Fibroblast of lung (primary cell): ENCODE data around the gene CIZ1. TPM values are rescaled to one million over a fixed set of nuclear protein-coding genes. Genes with fewer than 3 reads are reported as not detected.

Source experiments
- DNase-seq, 2 donors: peaks; one replicate each; pipeline versions ENCODE4 v3.0.0 to v3.0.0-alpha.2; 2010; ENCODE audit warnings: low read depth in 2 of 2
- H2AFZ ChIP-seq: 2 replicates; pipeline ENCODE4 v1.5.1; 2012; ENCODE audit warnings: low read length, control low read depth, inconsistent platforms
- H3K27ac ChIP-seq: 2 replicates; pipeline ENCODE4 v1.5.1; 2011; ENCODE audit warnings: low read length, control low read depth; ENCODE audit not compliant: insufficient read depth
- H3K27me3 ChIP-seq: 2 replicates; pipeline ENCODE4 v1.5.1; 2011; ENCODE audit warnings: mild to moderate bottlenecking, low read length; ENCODE audit not compliant: control insufficient read depth, insufficient read depth
- H3K36me3 ChIP-seq: 2 replicates; pipeline ENCODE4 v1.5.1; 2011; ENCODE audit warnings: low read length; ENCODE audit not compliant: control insufficient read depth, insufficient read depth
- H3K4me1 ChIP-seq: 2 replicates; pipeline ENCODE4 v1.5.1; 2011; ENCODE audit warnings: low read length; ENCODE audit not compliant: control insufficient read depth, insufficient read depth; ENCODE audit errors: extremely low read depth
- H3K4me2 ChIP-seq: 2 replicates; pipeline ENCODE4 v1.5.1; 2011; ENCODE audit warnings: low read length, control low read depth; ENCODE audit not compliant: insufficient read depth; ENCODE audit errors: extremely low read depth
- H3K4me3 ChIP-seq, 4 experiments: fragments of 200-600 bp in 1 of 4; sonication (generic) in 1 of 4; replicated peaks in 1 of 4; 2 replicates each; pipeline ENCODE4 v1.5.1; 2011 to 2016; ENCODE audit warnings: low read length in 4 of 4, low read depth in 3 of 4, mild to moderate bottlenecking in 3 of 4, control low read depth in 2 of 4, inconsistent platforms in 1 of 4, mixed read lengths in 1 of 4; ENCODE audit not compliant: insufficient read depth in 1 of 4; ENCODE audit errors: control extremely low read depth in 1 of 4
- H3K79me2 ChIP-seq: 2 replicates; pipeline ENCODE4 v1.5.1; 2012; ENCODE audit warnings: mild to moderate bottlenecking, low read length, inconsistent platforms; ENCODE audit not compliant: control insufficient read depth, insufficient read depth
- H3K9ac ChIP-seq: 2 replicates; pipeline ENCODE4 v1.5.1; 2011; ENCODE audit warnings: mild to moderate bottlenecking, low read length, control low read depth; ENCODE audit not compliant: insufficient read depth
- H3K9me3 ChIP-seq: 2 replicates; pipeline ENCODE4 v1.5.1; 2012; ENCODE audit warnings: low read depth, low read length; ENCODE audit not compliant: control insufficient read depth, insufficient read depth
- H4K20me1 ChIP-seq: 2 replicates; pipeline ENCODE4 v1.5.1; 2011; ENCODE audit warnings: low read length; ENCODE audit not compliant: control insufficient read depth, insufficient read depth; ENCODE audit errors: extremely low read depth
- EZH2 ChIP-seq: IDR thresholded peaks from 2 replicates; pipeline ENCODE4 v1.5.1; 2012; ENCODE audit warnings: low read length, control low read depth, mild to moderate bottlenecking; ENCODE audit errors: missing control alignments
- polyA plus RNA-seq, 2 donors: library from polyadenylated mRNA; depleted of rRNA in 1 of 2; stranded (reverse) in 1 of 2; unstranded in 1 of 2; fragments of >200 nt; gene quantifications; 2 replicates each; pipeline ENCODE4 v1.2.1, GENCODE V29; 2011 to 2012; ENCODE audit warnings: missing spikeins in 1 of 2
- total RNA-seq: library from RNA; depleted of rRNA; stranded (reverse); fragments of >200 nt; gene quantifications from 2 replicates; pipeline ENCODE4 v1.2.1, GENCODE V29; 2014
- TF ChIP-seq, protein P1 (sequence below), 2 donors: IDR thresholded peaks in 1 of 2; conservative IDR thresholded peaks in 1 of 2; 1 replicate in 1 of 2; 2 replicates in 1 of 2; pipeline ENCODE4 v1.5.1; 2011 to 2012; ENCODE audit warnings: low read length in 2 of 2, control low read depth in 1 of 2, inconsistent platforms in 1 of 2, low read depth in 1 of 2, mild to moderate bottlenecking in 1 of 2

Gene CIZ1
- total and polyA plus RNA-seq, 2 donors (not counting 1 experiment from before 2014, with no cell fraction given): 26.1 to 27.2 TPM

- TF ChIP-seq, protein P1, sequence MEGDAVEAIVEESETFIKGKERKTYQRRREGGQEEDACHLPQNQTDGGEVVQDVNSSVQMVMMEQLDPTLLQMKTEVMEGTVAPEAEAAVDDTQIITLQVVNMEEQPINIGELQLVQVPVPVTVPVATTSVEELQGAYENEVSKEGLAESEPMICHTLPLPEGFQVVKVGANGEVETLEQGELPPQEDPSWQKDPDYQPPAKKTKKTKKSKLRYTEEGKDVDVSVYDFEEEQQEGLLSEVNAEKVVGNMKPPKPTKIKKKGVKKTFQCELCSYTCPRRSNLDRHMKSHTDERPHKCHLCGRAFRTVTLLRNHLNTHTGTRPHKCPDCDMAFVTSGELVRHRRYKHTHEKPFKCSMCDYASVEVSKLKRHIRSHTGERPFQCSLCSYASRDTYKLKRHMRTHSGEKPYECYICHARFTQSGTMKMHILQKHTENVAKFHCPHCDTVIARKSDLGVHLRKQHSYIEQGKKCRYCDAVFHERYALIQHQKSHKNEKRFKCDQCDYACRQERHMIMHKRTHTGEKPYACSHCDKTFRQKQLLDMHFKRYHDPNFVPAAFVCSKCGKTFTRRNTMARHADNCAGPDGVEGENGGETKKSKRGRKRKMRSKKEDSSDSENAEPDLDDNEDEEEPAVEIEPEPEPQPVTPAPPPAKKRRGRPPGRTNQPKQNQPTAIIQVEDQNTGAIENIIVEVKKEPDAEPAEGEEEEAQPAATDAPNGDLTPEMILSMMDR (conservative IDR thresholded peaks at IDR 0.05 in 1 of 2, IDR thresholded peaks at IDR 0.05 in 1 of 2; ENCODE audit: low read depth in 1 of 2, low read length in 2 of 2): no peak
- TF ChIP-seq EZH2: no peak
- Histone ChIP-seq H3K4me3 (no peak overlapping the region), H3K27me3 (no peaks in the 10 kb centered on the region), H4K20me1 (no peaks in the 10 kb centered on the region), H3K27ac (no peak overlapping the region), H3K9me3 (no peaks in the 10 kb centered on the region), H3K9ac (no peak overlapping the region), H2AFZ (no peak overlapping the region), H3K36me3 (peaks cover 20% of the 10 kb centered on the region), H3K4me2 (no peak overlapping the region), H3K79me2 (no peaks in the 10 kb centered on the region), H3K4me1 (no peaks in the 10 kb centered on the region)
- DNase-seq: peak in 1 of 2 donors; percentile 58
Observed at GRCh38 chr9:128164307-128164885, 27.0 kb downstream of the CIZ1 start.

DNA sequence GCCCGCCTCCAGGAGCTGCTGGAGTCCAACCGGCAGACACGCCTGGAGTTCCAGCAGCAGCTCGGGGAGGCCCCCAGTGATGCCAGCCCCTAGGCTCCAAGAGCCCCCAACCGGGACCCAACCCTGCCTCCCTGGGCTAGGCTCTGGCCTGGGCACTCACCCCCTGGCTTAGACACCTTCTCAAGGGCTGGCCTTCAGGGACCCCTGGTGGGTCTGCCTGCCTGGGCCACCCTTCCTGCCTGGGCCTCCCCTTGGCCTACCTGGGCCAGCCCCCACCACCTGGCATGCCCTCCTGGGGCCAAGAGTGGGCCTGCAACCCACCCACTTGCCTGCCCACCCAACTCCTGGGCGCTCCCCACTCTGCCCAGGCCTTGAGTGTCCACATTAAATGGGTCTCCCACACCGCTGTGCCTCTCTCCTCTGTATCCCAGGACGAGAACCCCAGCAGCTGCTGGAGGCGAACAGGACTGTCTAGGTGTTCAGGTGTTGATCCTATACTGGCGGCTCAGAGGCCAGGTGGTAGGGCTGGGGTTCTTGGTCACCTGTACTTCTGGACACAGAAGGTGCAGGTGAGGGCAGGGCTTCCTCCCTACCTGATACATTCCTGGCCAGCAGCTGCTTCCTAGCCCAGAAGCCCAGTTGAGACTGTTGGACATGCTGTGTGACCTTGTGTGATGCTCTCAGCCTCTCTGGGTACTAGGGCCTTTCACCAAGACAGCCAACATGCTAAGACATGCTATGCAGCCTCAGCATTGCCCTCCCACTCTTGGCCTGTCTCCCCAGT is 27.7 kb downstream of the CIZ1 start:
- Histone ChIP-seq H3K27me3 (no peaks in the 10 kb centered on the region), H3K4me1 (no peaks in the 10 kb centered on the region), H3K4me2 (no peak overlapping the region), H3K9me3 (no peaks in the 10 kb centered on the region), H3K36me3 (peaks cover 15% of the 10 kb centered on the region), H3K4me3 (no peak overlapping the region), H3K27ac (no peak overlapping the region), H3K79me2 (no peaks in the 10 kb centered on the region), H3K9ac (no peak overlapping the region), H4K20me1 (no peaks in the 10 kb centered on the region), H2AFZ (no peak overlapping the region)
- TF ChIP-seq, protein P1 (conservative IDR thresholded peaks at IDR 0.05 in 1 of 2, IDR thresholded peaks at IDR 0.05 in 1 of 2; ENCODE audit: low read depth in 1 of 2, low read length in 2 of 2): no peak
- TF ChIP-seq EZH2: no peak
- DNase-seq: peak in 1 of 2 donors; percentile 12

GRCh38 chr9:128163027-128163515 is 28.3 kb downstream of the CIZ1 start:
- no peak for DNase-seq
- no peaks in the 10 kb centered on the region for H3K79me2 ChIP-seq
- H2AFZ ChIP-seq: no peak overlapping the region
- no peak overlapping the region for H3K4me2 ChIP-seq
- no peaks in the 10 kb centered on the region for H3K4me1 ChIP-seq
- peaks cover 15% of the 10 kb centered on the region for H3K36me3 ChIP-seq
- no peaks in the 10 kb centered on the region for H3K27me3 ChIP-seq
- H3K27ac ChIP-seq: no peak overlapping the region
- H3K9ac ChIP-seq: no peak overlapping the region
- H4K20me1 ChIP-seq: no peaks in the 10 kb centered on the region
- no peaks in the 10 kb centered on the region for H3K9me3 ChIP-seq
- H3K4me3 ChIP-seq: no peak overlapping the region
- TF ChIP-seq, protein P1 (conservative IDR thresholded peaks at IDR 0.05 in 1 of 2, IDR thresholded peaks at IDR 0.05 in 1 of 2; ENCODE audit: low read depth in 1 of 2, low read length in 2 of 2): no peak
- no peak for TF ChIP-seq EZH2
